Measurements from ENCODE around the gene P2RY12.

- no peak for TF ChIP-seq YY1 (IDR thresholded peaks at IDR 0.05; ENCODE audit: insufficient read depth, insufficient read length)
- no peak for TF ChIP-seq ZNF274 (IDR thresholded peaks at IDR 0.05; ENCODE audit: low read depth, low read length)
Observed at GRCh38 chr3:151404316-151404715, 19.8 kb upstream of the P2RY12 start.
